CD4-positive, alpha-beta T cell (primary cell): ENCODE measurements around the gene MYCN. TPM values are rescaled to one million over a fixed set of nuclear protein-coding genes. Genes with fewer than 3 reads are reported as not detected.

Experiments used
- ATAC-seq: fragments of 200-7000 bp; cut with Tn5 transposase; one replicate; pipeline ENCODE4 v1.10.0; 2022; ENCODE audit warnings: mild to moderate bottlenecking; ENCODE audit not compliant: poor library complexity
- CTCF ChIA-PET: fragments of 350-600 bp; sonication (Branson Sonifier 250); formaldehyde crosslinking; loops from one replicate; lab custom pipeline; 2021; ENCODE audit warnings: antibody characterized with exemption, inconsistent platforms; lab: Charles Lee
- POLR2A ChIA-PET: fragments of 350-600 bp; sonication (Branson Sonifier 250); formaldehyde crosslinking; loops from one replicate; lab custom pipeline; 2021; ENCODE audit warnings: antibody characterized with exemption, inconsistent platforms; lab: Charles Lee
- DNase-seq, 14 experiments: peaks; one replicate each; pipeline ENCODE4 v3.0.0-alpha.2; 2013 to 2020; ENCODE audit warnings: mixed read lengths in 2 of 14
- H3K27ac ChIP-seq, 2 donors: one replicate each; pipeline versions ENCODE4 v1.5.1 to v1.7.0; 2013; ENCODE audit warnings: low read length in 2 of 2, low read depth in 1 of 2, mild to moderate bottlenecking in 1 of 2
- H3K27me3 ChIP-seq, 2 experiments: 1 replicate in 1 of 2; 2 replicates in 1 of 2; pipeline versions ENCODE4 v1.6.1 to v1.7.0; 2013; ENCODE audit warnings: low read length in 2 of 2, control low read depth in 1 of 2, mild to moderate bottlenecking in 1 of 2, moderate library complexity in 1 of 2; ENCODE audit not compliant: insufficient read depth in 2 of 2, control insufficient read depth in 1 of 2
- H3K36me3 ChIP-seq: one replicate; pipeline ENCODE4 v1.6.1; 2013; ENCODE audit warnings: low read length, control low read depth; ENCODE audit not compliant: insufficient read depth
- H3K4me1 ChIP-seq: one replicate; pipeline ENCODE4 v1.6.1; 2013; ENCODE audit warnings: low read length, control low read depth; ENCODE audit not compliant: insufficient read depth
- H3K4me3 ChIP-seq: one replicate; pipeline ENCODE4 v1.5.1; 2013; ENCODE audit warnings: mild to moderate bottlenecking, low read length, moderate library complexity
- H3K9me3 ChIP-seq, 2 experiments: 1 replicate in 1 of 2; 2 replicates in 1 of 2; pipeline versions ENCODE4 v1.6.1 to v1.7.0; 2013; ENCODE audit warnings: low read length in 2 of 2, mild to moderate bottlenecking in 2 of 2, control low read depth in 1 of 2, moderate library complexity in 1 of 2; ENCODE audit not compliant: control insufficient read depth in 1 of 2, insufficient read depth in 1 of 2
- H3K27ac Mint-ChIP-seq: one replicate; pipeline ENCODE4 v1.8.0; 2020; ENCODE audit warnings: mixed read lengths
- H3K27me3 Mint-ChIP-seq: one replicate; pipeline ENCODE4 v1.8.0; 2021; ENCODE audit warnings: mixed read lengths
- H3K36me3 Mint-ChIP-seq: one replicate; pipeline ENCODE4 v1.8.0; 2021; ENCODE audit warnings: low read depth, mixed read lengths
- H3K4me1 Mint-ChIP-seq: one replicate; pipeline ENCODE4 v1.8.0; 2021; ENCODE audit warnings: low read depth, mixed read lengths
- H3K4me3 Mint-ChIP-seq: one replicate; pipeline ENCODE4 v1.8.0; 2020; ENCODE audit warnings: mild to moderate bottlenecking, mixed read lengths
- H3K9me3 Mint-ChIP-seq: one replicate; pipeline ENCODE4 v1.8.0; 2020; ENCODE audit warnings: mixed read lengths
- CTCF ChIP-seq: fragments of 200-600 bp; IDR thresholded peaks from one replicate; pipeline ENCODE4 v1.8.0; 2022; ENCODE audit warnings: antibody characterized with exemption, mild to moderate bottlenecking
- intact Hi-C, 2 experiments: fragments of 100-400 bp; cut with DNase I in 1 of 2; cut with micrococcal nuclease in 1 of 2; formaldehyde crosslinking; loops; one replicate each; pipeline versions ENCODE4 v1.15.1 to v1.9.0; 2023 to 2025; cut with DNase I, micrococcal nuclease
- total RNA-seq, 174 experiments: library from RNA in 2 of 174; stranded (reverse) in 2 of 174; gene quantifications; one replicate each; pipeline ENCODE4 v1.2.3 and lab custom pipeline; 2021 to 2026

MYCN gene
- total RNA-seq, 2 experiments from 2014 or later = 0.19 TPM; not detected in 1

- H3K36me3 ChIP-seq = no peaks in the 10 kb centered on the region
- Mint-ChIP-seq H3K4me1 (no peaks in the 10 kb centered on the region), H3K4me3 (no peak overlapping the region), H3K9me3 (peaks cover 6% of the 10 kb centered on the region), H3K27me3 (no peaks in the 10 kb centered on the region), H3K36me3 (no peaks in the 10 kb centered on the region), H3K27ac (no peak overlapping the region)
- TF ChIP-seq CTCF = no peak
- no peak overlapping the region for H3K4me3 ChIP-seq
- H3K4me1 ChIP-seq = no peaks in the 10 kb centered on the region
- no peak for DNase-seq
- ATAC-seq = no peak
- peaks cover 0 to 2% of the 10 kb centered on the region in 2 experiments for H3K27me3 ChIP-seq
- H3K9me3 ChIP-seq = peaks cover 0 to 12% of the 10 kb centered on the region in 2 experiments
- ChIA-PET POLR2A (no interaction called here), CTCF (no interaction called here)
- no peak overlapping the region for H3K27ac ChIP-seq
- intact Hi-C loops = no loop called here
Observed at GRCh38 chr2:15894481-15895144, 45.7 kb upstream of the MYCN start.

GRCh38 chr2:15895615-15896469, 44.5 kb upstream of the MYCN start:
- TF ChIP-seq CTCF = no peak
- H3K9me3 Mint-ChIP-seq = peaks cover 6% of the 10 kb centered on the region
- H3K36me3 ChIP-seq = no peaks in the 10 kb centered on the region
- H3K9me3 ChIP-seq = peaks cover 0 to 12% of the 10 kb centered on the region in 2 experiments
- intact Hi-C loops = no loop called here
- H3K27me3 Mint-ChIP-seq = no peaks in the 10 kb centered on the region
- ChIA-PET POLR2A (no interaction called here), CTCF (no interaction called here)
- ATAC-seq = no peak
- H3K27ac Mint-ChIP-seq = no peak overlapping the region
- no peak for DNase-seq
- peaks cover 0 to 2% of the 10 kb centered on the region in 2 experiments for H3K27me3 ChIP-seq
- H3K36me3 Mint-ChIP-seq = no peaks in the 10 kb centered on the region
- no peaks in the 10 kb centered on the region for H3K4me1 Mint-ChIP-seq
- no peak overlapping the region for H3K4me3 ChIP-seq
- H3K4me3 Mint-ChIP-seq = no peak overlapping the region
- no peak overlapping the region for H3K27ac ChIP-seq
- H3K4me1 ChIP-seq = no peaks in the 10 kb centered on the region

DNA sequence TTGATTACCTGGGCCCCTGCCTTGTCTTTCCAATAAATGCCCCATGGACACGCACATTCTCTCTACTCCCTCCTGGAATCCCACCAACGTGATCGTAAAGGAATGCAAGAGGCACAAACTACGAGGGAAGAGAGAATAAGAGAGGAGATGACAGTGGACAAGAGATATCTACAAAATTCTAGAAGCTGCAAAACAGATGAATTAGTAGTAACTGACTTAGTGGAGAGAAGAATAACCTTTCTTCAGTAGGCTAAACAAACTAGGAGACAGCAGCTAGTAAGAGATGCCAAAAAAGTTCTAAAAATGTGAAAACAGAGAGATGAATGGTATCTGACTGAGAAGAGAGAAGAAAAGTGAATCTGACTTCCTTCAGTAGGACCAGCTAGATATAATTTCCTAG, 43.5 kb upstream of the MYCN start:
- H3K4me3 ChIP-seq = no peak overlapping the region
- no peaks in the 10 kb centered on the region for H3K4me1 ChIP-seq
- H3K27me3 Mint-ChIP-seq = no peaks in the 10 kb centered on the region
- no peak for TF ChIP-seq CTCF
- ATAC-seq (no peak), DNase-seq (no peak)
- no peak overlapping the region for H3K27ac Mint-ChIP-seq
- intact Hi-C loops = no loop called here
- peaks cover 0 to 2% of the 10 kb centered on the region in 2 experiments for H3K27me3 ChIP-seq
- no peaks in the 10 kb centered on the region for H3K4me1 Mint-ChIP-seq
- no peak overlapping the region for H3K4me3 Mint-ChIP-seq
- H3K9me3 Mint-ChIP-seq = peaks cover 6% of the 10 kb centered on the region
- no peaks in the 10 kb centered on the region for H3K36me3 Mint-ChIP-seq
- H3K36me3 ChIP-seq = no peaks in the 10 kb centered on the region
- peaks cover 0 to 5% of the 10 kb centered on the region in 2 experiments for H3K9me3 ChIP-seq
- H3K27ac ChIP-seq = no peak overlapping the region
- CTCF ChIA-PET = no interaction called here
- POLR2A ChIA-PET = no interaction called here
